ENCODE results near the gene SDK1.

DNA sequence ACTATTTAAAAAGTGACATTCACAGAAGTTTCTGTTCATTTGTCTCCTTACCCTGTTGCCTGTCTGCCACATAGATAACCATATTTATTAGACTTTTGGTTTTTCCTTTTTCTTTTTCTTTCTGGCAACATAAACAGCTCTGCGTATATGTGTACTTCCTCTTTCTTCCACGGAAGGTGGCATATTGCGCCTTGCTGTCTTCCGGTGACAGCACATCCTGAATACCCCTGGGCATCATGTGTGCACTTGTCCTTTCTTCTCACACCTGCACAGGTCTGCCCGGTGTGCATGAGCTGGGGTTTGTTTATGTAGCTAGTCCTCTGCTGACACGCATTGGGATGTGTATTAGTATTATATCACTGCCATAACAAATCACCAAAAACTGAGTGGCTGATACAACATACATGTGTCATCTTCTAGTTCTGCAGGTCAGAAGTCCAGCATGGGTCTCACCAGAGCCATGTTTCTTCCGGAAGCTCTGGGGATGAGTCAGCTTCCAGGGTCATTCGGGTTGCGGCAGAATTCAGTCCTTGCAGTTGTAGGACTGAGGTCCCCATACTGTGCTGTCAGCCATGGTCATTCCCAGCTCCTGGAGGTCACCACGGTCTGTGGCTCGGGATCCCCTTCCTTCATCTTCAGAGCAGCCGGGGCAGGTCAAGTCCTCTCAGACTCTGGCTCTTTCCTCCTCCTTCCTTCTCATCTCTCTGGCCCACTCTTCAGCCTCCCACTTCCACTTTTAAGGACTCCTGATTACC is 785.1 kb downstream of the SDK1 start:
- TF ChIP-seq, protein P1, sequence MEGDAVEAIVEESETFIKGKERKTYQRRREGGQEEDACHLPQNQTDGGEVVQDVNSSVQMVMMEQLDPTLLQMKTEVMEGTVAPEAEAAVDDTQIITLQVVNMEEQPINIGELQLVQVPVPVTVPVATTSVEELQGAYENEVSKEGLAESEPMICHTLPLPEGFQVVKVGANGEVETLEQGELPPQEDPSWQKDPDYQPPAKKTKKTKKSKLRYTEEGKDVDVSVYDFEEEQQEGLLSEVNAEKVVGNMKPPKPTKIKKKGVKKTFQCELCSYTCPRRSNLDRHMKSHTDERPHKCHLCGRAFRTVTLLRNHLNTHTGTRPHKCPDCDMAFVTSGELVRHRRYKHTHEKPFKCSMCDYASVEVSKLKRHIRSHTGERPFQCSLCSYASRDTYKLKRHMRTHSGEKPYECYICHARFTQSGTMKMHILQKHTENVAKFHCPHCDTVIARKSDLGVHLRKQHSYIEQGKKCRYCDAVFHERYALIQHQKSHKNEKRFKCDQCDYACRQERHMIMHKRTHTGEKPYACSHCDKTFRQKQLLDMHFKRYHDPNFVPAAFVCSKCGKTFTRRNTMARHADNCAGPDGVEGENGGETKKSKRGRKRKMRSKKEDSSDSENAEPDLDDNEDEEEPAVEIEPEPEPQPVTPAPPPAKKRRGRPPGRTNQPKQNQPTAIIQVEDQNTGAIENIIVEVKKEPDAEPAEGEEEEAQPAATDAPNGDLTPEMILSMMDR (IDR thresholded peaks at IDR 0.05) = no peak
- TF ChIP-seq POLR2A (IDR thresholded peaks at IDR 0.05) = no peak
